Body of pancreas (tissue), 4 donors: ENCODE data around the gene AP1S1. TPM values are rescaled to one million over a fixed set of nuclear protein-coding genes. Genes with fewer than 3 reads are reported as not detected.
A peak's percentile ranks its signal among the peaks of the same experiment; 100 is the strongest.

Experiments used
- ATAC-seq: fragments of 150-250 bp; one replicate; pipeline ENCODE4 v1.9.1; 2016
- DNase-seq, 4 donors: peaks; one replicate each; pipeline ENCODE4 v3.0.0-alpha.2; 2019
- H3K27ac ChIP-seq, 4 donors: fragments of 200-600 bp; sonication (generic); 1 replicate in 3 of 4; 2 replicates in 1 of 4; pipeline versions ENCODE4 v1.5.1 to v1.6.1; 2016 to 2019; ENCODE audit warnings: mild to moderate bottlenecking in 1 of 4, mixed read lengths in 1 of 4, moderate library complexity in 1 of 4
- H3K27me3 ChIP-seq, 2 donors: fragments of 200-600 bp; sonication (generic); one replicate each; pipeline ENCODE4 v1.6.0; 2016; ENCODE audit warnings: mild to moderate bottlenecking in 1 of 2
- H3K36me3 ChIP-seq, 2 donors: fragments of 200-600 bp; sonication (generic); replicated peaks in 1 of 2; 2 replicates each; pipeline ENCODE4 v1.5.1; 2016; ENCODE audit warnings: low read depth in 2 of 2; ENCODE audit not compliant: insufficient read depth in 1 of 2
- H3K4me1 ChIP-seq: fragments of 200-600 bp; sonication (generic); one replicate; pipeline ENCODE4 v1.6.0; 2016
- H3K4me3 ChIP-seq, 2 donors: fragments of 200-600 bp; sonication (generic); 1 replicate in 1 of 2; 2 replicates in 1 of 2; pipeline ENCODE4 v1.5.1; 2016 to 2019
- H3K9me3 ChIP-seq, 3 donors: fragments of 200-600 bp; sonication (generic); 1 replicate in 2 of 3; 2 replicates in 1 of 3; pipeline ENCODE4 v1.5.1; 2016
- POLR2A ChIP-seq, 3 donors: fragments of 450-650 bp; IDR thresholded peaks; one replicate each; pipeline ENCODE4 v1.6.1; 2016; ENCODE audit warnings: antibody characterized with exemption in 3 of 3, mild to moderate bottlenecking in 2 of 3
- WGBS, 2 donors: methylation state at CpG; one replicate each; pipeline ENCODE4 v1.1.5; 2017; 5-methylcytosine and 5-hydroxymethylcytosine counted together
- intact Hi-C: fragments of 100-400 bp; cut with DNase I; formaldehyde crosslinking; loops from one replicate; pipeline ENCODE4 v1.15.1; 2023
- total RNA-seq, 2 donors: library from RNA; depleted of rRNA; stranded (reverse); fragments of >200 nt; gene quantifications; one replicate each; pipeline ENCODE4 v1.1.0, GENCODE V29; 2016
- TF ChIP-seq, protein P1 (sequence below), 7 experiments: fragments of 450-650 bp in 4 of 7; fragments of 200-600 bp in 3 of 7; sonication (generic) in 3 of 7; IDR thresholded peaks; one replicate each; pipeline ENCODE4 v1.5.1; 2016 to 2019; ENCODE audit warnings: antibody characterized with exemption in 7 of 7

The AP1S1 gene
- total RNA-seq, 2 donors from 2014 or later: 12.2 to 23.6 TPM

DNA sequence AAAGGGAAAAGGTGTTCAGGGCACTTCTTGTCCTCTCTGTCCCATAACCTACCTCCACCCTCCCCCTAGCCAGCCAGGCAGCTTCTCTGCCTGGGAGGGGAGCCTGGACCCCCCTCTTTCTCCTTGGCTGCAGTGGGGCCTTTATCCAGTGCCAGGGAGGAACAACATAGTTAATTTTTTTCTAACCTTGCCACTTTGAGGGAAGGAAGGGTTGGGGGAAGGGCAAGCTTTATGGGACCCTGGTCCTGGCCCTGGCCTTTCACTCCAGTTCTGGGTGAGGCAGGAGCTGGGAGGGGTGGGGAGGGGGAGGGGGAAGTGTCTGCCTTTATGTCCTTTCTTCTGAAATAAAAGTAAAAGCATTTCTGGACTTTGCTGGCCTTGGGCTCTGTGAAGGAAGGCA lies 6.6 kb downstream of the AP1S1 start:
- TF ChIP-seq POLR2A (IDR thresholded peaks at IDR 0.05): no peak
- TF ChIP-seq, protein P1, sequence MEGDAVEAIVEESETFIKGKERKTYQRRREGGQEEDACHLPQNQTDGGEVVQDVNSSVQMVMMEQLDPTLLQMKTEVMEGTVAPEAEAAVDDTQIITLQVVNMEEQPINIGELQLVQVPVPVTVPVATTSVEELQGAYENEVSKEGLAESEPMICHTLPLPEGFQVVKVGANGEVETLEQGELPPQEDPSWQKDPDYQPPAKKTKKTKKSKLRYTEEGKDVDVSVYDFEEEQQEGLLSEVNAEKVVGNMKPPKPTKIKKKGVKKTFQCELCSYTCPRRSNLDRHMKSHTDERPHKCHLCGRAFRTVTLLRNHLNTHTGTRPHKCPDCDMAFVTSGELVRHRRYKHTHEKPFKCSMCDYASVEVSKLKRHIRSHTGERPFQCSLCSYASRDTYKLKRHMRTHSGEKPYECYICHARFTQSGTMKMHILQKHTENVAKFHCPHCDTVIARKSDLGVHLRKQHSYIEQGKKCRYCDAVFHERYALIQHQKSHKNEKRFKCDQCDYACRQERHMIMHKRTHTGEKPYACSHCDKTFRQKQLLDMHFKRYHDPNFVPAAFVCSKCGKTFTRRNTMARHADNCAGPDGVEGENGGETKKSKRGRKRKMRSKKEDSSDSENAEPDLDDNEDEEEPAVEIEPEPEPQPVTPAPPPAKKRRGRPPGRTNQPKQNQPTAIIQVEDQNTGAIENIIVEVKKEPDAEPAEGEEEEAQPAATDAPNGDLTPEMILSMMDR (IDR thresholded peaks at IDR 0.05): no peak
- Histone ChIP-seq H3K27me3 (peaks cover 0 to 25% of the 10 kb centered on the region in 2 donors), H3K4me1 (peaks cover 37% of the 10 kb centered on the region), H3K4me3 (no peak overlapping the region), H3K36me3 (no peaks in the 10 kb centered on the region), H3K27ac (no peak overlapping the region), H3K9me3 (no peaks in the 10 kb centered on the region)
- intact Hi-C loops: no loop called here
- ATAC-seq: no peak
- no peak for DNase-seq

DNA sequence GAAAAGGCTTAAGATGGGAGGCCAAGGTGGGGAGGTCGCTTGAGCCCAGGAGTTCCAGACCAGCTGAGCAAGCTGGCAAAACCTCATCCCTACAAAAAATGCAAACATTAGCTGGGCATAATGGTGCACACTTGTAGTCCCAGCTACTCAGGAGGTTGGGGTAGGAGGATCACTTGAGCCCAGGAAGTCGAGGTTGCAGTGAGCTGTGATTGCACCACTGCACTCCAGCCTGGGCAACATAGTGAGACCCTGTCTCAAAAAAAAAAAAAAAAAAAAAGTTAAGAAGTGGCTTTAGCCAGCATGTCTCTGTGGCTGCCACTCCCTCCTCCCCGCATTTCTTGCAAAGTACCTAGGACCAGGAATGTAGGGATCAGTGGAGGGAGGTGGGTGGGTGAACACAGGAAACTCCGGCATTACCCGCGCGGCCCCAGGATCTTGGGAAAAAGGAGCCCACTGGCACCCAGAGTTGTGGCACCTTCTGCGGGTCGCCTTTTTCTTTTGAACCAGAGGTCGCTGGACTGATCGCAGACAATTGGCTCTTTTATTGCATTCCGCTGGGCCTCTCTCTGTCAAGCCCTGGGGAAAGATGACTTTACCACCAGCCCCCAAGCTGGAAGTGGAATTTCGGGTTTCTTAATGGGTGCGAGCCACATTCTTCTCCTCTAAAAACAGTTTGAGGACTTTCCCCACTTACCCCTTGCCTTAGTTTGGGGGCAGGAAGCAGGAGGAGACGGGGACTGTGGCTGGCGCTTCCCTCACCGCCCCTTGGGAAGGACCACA lies 7.6 kb downstream of the AP1S1 start:
- WGBS, 2 donors: 80 to 89% methylated on average over 16 to 17 of the region's 17 CpGs
- no peak overlapping the region for H3K4me3 ChIP-seq
- H3K27ac ChIP-seq: no peak overlapping the region
- DNase-seq (no peak), ATAC-seq (no peak)
- H3K27me3 ChIP-seq: peaks cover 0 to 30% of the 10 kb centered on the region in 2 donors
- H3K36me3 ChIP-seq: no peaks in the 10 kb centered on the region
- peaks cover 39% of the 10 kb centered on the region for H3K4me1 ChIP-seq
- intact Hi-C loops: no loop called here
- TF ChIP-seq, protein P1 (IDR thresholded peaks at IDR 0.05): no peak
- no peak for TF ChIP-seq POLR2A (IDR thresholded peaks at IDR 0.05)
- H3K9me3 ChIP-seq: no peaks in the 10 kb centered on the region

DNA sequence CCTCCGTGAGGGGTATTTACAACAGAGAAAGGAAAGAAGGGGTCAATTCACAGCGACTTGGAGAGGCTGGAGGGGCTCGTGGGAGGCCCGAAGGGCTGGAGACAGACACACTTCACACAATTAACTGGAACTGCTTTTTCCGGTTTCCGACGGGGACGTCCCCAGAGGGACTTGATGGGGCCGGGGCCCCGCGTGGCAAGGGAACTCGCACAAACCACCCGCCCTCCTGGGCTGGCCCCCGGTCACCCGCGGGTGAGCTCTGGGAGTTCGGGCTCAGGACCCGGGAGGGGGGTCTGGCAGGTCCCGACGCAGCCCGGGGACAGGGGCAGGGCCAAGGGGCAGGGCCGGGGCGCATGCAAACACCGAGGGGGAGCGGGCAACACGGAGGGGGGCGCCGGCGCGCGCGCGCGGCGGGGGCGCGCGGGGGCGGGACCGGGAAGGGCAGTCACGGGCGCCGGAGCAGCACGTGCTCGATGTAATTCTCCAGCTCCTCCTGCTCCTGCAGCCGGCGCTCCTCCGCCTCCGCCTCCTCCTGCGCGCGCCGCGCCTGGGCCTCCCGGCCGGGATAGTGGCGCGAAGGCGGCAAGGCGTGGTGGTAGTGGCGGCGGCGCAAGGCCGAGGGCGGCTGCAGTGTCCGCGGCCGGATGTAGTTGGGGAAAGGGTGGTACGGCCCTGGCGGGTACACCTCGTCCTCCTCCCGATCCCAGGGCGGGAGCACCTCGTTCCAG lies 8.4 kb downstream of the AP1S1 start:
- DNase-seq (peak; percentile 17 to 37 (median 26)), ATAC-seq (peak; percentile 17)
- H3K27ac ChIP-seq: no peak overlapping the region
- H3K4me3 ChIP-seq: no peak overlapping the region
- peaks cover 0 to 38% of the 10 kb centered on the region in 2 donors for H3K27me3 ChIP-seq
- no peaks in the 10 kb centered on the region for H3K36me3 ChIP-seq
- TF ChIP-seq, protein P1 (IDR thresholded peaks at IDR 0.05): no peak
- no peak for TF ChIP-seq POLR2A (IDR thresholded peaks at IDR 0.05)
- intact Hi-C loops: no loop called here
- H3K9me3 ChIP-seq: no peaks in the 10 kb centered on the region
- H3K4me1 ChIP-seq: peaks cover 39% of the 10 kb centered on the region
- WGBS, 2 donors: 10 to 44% methylated on average over 7 to 35 of the region's 74 CpGs

DNA sequence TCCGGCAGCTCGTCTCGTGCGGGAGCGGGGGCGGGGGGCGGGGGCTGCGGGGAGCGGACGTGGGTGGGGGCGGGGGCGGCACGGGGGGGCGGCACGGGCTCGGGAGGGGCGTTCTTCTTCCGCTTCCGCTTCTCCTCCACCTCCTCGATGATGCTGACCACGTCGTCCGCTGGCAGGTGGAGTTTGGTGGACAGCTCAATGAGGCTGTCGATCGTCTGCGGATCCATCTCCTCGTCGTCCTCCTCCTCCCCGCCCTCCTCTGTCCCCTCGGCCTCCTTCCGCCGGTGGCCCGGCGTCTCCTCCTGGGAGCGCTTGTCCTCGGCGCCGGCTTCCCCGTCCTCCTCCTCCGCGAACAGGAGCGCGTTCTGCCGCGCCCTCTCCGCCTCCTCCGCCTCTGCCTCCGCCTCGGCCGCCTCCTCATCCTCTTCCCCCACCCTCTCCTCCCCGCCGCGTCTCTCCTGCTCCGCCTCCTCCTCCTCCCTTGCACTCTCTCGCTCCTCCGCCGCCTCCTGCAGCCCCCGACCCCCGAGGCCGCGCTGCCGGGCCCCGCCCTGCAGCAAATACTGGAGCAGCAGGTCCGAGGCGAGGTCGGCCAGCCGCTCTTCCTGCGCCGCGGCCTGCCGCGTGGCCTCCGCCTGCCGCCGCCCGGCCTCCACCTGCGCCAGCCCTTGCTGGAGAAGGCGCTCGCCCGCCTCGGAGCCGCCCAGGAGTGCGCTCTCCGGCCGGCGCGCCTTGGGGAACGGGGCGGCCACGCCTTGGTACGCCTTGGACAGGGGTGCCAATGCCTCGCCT lies 9.2 kb downstream of the AP1S1 start:
- ATAC-seq (no peak), DNase-seq (peak in 3 of 4 donors; percentile 18 to 26 (median 21))
- intact Hi-C loops: no loop called here
- TF ChIP-seq, protein P1 (IDR thresholded peaks at IDR 0.05): no peak
- TF ChIP-seq POLR2A (IDR thresholded peaks at IDR 0.05): peak in 1 of 3 donors; percentile 33
- H3K4me1 ChIP-seq: peaks cover 39% of the 10 kb centered on the region
- no peaks in the 10 kb centered on the region for H3K9me3 ChIP-seq
- peaks cover 0 to 40% of the 10 kb centered on the region in 2 donors for H3K27me3 ChIP-seq
- no peak overlapping the region for H3K27ac ChIP-seq
- WGBS, 2 donors: 1% methylated on average over 34 to 88 of the region's 92 CpGs
- no peak overlapping the region for H3K4me3 ChIP-seq
- no peaks in the 10 kb centered on the region for H3K36me3 ChIP-seq
